ENCODE data around the gene ABHD17A. TPM values are rescaled to one million over a fixed set of nuclear protein-coding genes. Genes with fewer than 3 reads are reported as not detected.

Gene ABHD17A
- total and polyA plus RNA-seq, 9 of the 15 experiments (the other 6 are each of a cell fraction or from before 2014, with no cell fraction given) = 0.04 to 135 (median 21.8) TPM; not detected in 1

DNA sequence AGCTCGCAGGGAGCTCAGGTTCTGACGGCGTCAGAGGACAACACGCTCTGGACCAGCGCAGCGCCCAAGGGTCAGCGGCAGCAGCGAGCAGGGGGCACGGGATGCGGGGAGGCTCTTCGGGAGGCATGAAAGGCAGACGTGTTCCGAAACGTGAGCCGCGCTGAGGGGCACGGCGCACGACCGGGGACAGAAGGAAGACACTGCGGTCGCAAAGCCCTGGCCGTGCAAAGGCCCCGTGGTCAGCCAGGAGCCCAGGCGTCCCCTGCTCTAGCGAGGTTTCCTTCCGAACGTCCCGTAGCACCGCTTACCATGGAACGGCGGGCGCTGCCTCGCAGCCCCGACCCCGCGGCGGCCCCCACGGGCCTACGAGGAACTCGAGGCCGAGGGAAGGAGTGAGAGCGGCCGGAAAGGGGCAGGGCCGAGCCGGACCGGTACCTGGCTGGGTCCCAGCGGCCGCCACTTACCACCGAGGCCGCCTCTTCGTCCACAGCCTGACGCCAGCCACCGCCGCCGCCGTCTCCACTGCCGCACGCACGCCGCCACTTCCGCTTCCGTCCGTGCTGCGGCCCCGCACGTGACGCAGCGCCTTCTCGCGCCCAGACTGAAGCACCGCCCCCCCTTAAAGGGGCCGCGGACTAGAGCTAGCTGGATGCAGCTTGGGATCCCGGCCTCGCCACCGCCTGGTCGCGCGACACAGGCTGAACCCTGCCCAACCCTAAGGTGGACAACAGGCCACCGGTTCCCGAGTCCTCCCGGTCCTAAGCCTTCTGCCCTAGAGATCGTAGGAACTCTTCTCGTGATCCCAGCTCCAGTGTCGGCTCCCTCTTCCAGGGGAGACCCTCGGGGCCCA lies 9.4 kb downstream of the ABHD17A start (continued):
- no peak for TF ChIP-seq ZKSCAN8 (CRISPR knock-in tag; IDR thresholded peaks at IDR 0.05)
- peak; percentile 70; the same call in 1 of the 2 replicates for TF ChIP-seq ESRRA (IDR thresholded peaks at IDR 0.05; ENCODE audit: borderline replicate concordance, low read depth)
- TF ChIP-seq RFX5 (IDR thresholded peaks at IDR 0.05; ENCODE audit: low read depth, low read length) = no peak
- no peak for TF ChIP-seq SETDB1 (IDR thresholded peaks at IDR 0.05; ENCODE audit: low read length)
- TF ChIP-seq, protein P1, sequence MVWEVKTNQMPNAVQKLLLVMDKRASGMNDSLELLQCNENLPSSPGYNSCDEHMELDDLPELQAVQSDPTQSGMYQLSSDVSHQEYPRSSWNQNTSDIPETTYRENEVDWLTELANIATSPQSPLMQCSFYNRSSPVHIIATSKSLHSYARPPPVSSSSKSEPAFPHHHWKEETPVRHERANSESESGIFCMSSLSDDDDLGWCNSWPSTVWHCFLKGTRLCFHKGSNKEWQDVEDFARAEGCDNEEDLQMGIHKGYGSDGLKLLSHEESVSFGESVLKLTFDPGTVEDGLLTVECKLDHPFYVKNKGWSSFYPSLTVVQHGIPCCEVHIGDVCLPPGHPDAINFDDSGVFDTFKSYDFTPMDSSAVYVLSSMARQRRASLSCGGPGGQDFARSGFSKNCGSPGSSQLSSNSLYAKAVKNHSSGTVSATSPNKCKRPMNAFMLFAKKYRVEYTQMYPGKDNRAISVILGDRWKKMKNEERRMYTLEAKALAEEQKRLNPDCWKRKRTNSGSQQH (CRISPR knock-in tag; IDR thresholded peaks at IDR 0.05) = 0 out of 2 replicates have a peak, but pooled peaks have one; percentile 4
- no peak for TF ChIP-seq NFIX (CRISPR knock-in tag; IDR thresholded peaks at IDR 0.05; ENCODE audit: low read depth)
- no peak for TF ChIP-seq BCL6 (CRISPR knock-in tag; IDR thresholded peaks at IDR 0.05)
- TF ChIP-seq, protein P2, sequence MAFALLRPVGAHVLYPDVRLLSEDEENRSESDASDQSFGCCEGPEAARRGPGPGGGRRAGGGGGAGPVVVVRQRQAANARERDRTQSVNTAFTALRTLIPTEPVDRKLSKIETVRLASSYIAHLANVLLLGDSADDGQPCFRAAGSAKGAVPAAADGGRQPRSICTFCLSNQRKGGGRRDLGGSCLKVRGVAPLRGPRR (CRISPR knock-in tag; IDR thresholded peaks at IDR 0.05) = no peak
- no peak for TF ChIP-seq ZFP30 (CRISPR knock-in tag; IDR thresholded peaks at IDR 0.05; ENCODE audit: borderline replicate concordance)
- TF ChIP-seq, protein P3, sequence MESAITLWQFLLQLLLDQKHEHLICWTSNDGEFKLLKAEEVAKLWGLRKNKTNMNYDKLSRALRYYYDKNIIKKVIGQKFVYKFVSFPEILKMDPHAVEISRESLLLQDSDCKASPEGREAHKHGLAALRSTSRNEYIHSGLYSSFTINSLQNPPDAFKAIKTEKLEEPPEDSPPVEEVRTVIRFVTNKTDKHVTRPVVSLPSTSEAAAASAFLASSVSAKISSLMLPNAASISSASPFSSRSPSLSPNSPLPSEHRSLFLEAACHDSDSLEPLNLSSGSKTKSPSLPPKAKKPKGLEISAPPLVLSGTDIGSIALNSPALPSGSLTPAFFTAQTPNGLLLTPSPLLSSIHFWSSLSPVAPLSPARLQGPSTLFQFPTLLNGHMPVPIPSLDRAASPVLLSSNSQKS (CRISPR knock-in tag; IDR thresholded peaks at IDR 0.05) = no peak
- TF ChIP-seq NRF1 (conservative IDR thresholded peaks at IDR 0.05 in 1 of 2, IDR thresholded peaks at IDR 0.05 in 1 of 2) = peak; percentile 34 to 56; a peak in 3 of 4 replicates
- no peak for TF ChIP-seq SMARCC2 (IDR thresholded peaks at IDR 0.05; ENCODE audit: low read depth)
- no peak for TF ChIP-seq ZNF695 (CRISPR knock-in tag; IDR thresholded peaks at IDR 0.05)
- TF ChIP-seq EWSR1 (IDR thresholded peaks at IDR 0.05; ENCODE audit: borderline replicate concordance, low read depth, partially characterized antibody) = no peak
- peak; percentile 46; the same call in 1 of the 2 replicates for TF ChIP-seq ZNF583 (CRISPR knock-in tag; IDR thresholded peaks at IDR 0.05)
- no peak for TF ChIP-seq ZFP1 (CRISPR knock-in tag; IDR thresholded peaks at IDR 0.05)
- TF ChIP-seq HCFC1 (IDR thresholded peaks at IDR 0.05; ENCODE audit: low read depth, low read length) = peak; percentile 68
- TF ChIP-seq, protein P4, sequence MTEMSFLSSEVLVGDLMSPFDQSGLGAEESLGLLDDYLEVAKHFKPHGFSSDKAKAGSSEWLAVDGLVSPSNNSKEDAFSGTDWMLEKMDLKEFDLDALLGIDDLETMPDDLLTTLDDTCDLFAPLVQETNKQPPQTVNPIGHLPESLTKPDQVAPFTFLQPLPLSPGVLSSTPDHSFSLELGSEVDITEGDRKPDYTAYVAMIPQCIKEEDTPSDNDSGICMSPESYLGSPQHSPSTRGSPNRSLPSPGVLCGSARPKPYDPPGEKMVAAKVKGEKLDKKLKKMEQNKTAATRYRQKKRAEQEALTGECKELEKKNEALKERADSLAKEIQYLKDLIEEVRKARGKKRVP (CRISPR knock-in tag; IDR thresholded peaks at IDR 0.05) = no peak
- TF ChIP-seq, protein P5, sequence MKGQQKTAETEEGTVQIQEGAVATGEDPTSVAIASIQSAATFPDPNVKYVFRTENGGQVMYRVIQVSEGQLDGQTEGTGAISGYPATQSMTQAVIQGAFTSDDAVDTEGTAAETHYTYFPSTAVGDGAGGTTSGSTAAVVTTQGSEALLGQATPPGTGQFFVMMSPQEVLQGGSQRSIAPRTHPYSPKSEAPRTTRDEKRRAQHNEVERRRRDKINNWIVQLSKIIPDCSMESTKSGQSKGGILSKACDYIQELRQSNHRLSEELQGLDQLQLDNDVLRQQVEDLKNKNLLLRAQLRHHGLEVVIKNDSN (CRISPR knock-in tag; IDR thresholded peaks at IDR 0.05) = peak; percentile 100
- no peak for TF ChIP-seq ARID1B (IDR thresholded peaks at IDR 0.05)
- no peak for TF ChIP-seq PTRF (tag; IDR thresholded peaks at IDR 0.05)
- TF ChIP-seq, protein P6, sequence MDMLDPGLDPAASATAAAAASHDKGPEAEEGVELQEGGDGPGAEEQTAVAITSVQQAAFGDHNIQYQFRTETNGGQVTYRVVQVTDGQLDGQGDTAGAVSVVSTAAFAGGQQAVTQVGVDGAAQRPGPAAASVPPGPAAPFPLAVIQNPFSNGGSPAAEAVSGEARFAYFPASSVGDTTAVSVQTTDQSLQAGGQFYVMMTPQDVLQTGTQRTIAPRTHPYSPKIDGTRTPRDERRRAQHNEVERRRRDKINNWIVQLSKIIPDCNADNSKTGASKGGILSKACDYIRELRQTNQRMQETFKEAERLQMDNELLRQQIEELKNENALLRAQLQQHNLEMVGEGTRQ (CRISPR knock-in tag; IDR thresholded peaks at IDR 0.05) = peak; percentile 99
- peak; percentile 95 for TF ChIP-seq GABPA (tag; conservative IDR thresholded peaks at IDR 0.05; ENCODE audit: low read depth)

Measured in K562 (cell line).